Measurements from ENCODE around the gene NDUFS1.

DNA sequence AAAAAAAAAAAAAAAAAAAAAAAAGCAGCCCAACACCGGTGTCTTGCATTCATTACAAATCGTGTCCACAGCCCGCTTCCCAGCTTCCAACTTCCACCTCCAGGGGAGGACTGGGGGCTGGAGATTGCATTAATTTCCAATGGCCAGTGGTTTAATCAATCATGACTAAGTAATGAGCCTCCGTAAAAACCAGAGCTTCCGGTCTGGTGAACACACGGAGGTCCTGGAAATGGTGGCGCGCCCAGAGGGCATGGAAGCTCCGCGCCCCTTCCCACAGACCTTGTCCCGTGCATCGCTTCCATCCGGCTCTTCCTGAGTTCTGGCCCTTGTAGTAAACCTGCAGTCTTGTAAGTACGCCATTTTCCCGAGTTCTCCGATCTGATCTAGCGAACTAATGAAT lies 44.1 kb upstream of the NDUFS1 start:
- TF ChIP-seq, protein P1, sequence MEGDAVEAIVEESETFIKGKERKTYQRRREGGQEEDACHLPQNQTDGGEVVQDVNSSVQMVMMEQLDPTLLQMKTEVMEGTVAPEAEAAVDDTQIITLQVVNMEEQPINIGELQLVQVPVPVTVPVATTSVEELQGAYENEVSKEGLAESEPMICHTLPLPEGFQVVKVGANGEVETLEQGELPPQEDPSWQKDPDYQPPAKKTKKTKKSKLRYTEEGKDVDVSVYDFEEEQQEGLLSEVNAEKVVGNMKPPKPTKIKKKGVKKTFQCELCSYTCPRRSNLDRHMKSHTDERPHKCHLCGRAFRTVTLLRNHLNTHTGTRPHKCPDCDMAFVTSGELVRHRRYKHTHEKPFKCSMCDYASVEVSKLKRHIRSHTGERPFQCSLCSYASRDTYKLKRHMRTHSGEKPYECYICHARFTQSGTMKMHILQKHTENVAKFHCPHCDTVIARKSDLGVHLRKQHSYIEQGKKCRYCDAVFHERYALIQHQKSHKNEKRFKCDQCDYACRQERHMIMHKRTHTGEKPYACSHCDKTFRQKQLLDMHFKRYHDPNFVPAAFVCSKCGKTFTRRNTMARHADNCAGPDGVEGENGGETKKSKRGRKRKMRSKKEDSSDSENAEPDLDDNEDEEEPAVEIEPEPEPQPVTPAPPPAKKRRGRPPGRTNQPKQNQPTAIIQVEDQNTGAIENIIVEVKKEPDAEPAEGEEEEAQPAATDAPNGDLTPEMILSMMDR (IDR thresholded peaks at IDR 0.05 in 8 of 11, conservative IDR thresholded peaks at IDR 0.05 in 3 of 11), result no peak
- no peak for TF ChIP-seq POLR2A (IDR thresholded peaks at IDR 0.05)
